HepG2 (cell line): ENCODE measurements around the gene EPHA2. TPM values are rescaled to one million over a fixed set of nuclear protein-coding genes. Genes with fewer than 3 reads are reported as not detected.

Source experiments
- ATAC-seq: fragments of 200-7000 bp; cut with Tn5 transposase; 3 replicates; pipeline ENCODE4 v1.9.1; 2020; ENCODE audit warnings: mild to moderate bottlenecking, moderate library complexity
- BruUV-seq: library from RNA; stranded (reverse); fragments of 400-500 nt; replicated peaks from 2 replicates; lab custom pipeline; 2021; lab: Mats Ljungman, UMichigan
- CTCF ChIA-PET: fragments of 300-600 bp; formaldehyde crosslinking; extraction: SDS; loops from one replicate; lab custom pipeline; 2021; ENCODE audit warnings: low total read pairs, inconsistent platforms, low intra/inter-chr PET ratio; lab: Yijun Ruan, JAX
- POLR2A ChIA-PET: fragments of 350-600 bp; sonication (Branson Sonifier 250); formaldehyde crosslinking; loops from one replicate; lab custom pipeline; 2020; ENCODE audit warnings: antibody characterized with exemption, inconsistent platforms; lab: Yijun Ruan, JAX
- DNase-seq: peaks from one replicate; pipeline ENCODE4 v3.0.0-alpha.2; 2015; ENCODE audit warnings: low spot score
- FAIRE-seq: peaks from 3 replicates; lab custom pipeline; 2011; peaks lifted over from hg19 to GRCh38; lab: Jason Lieb, UNC
- H2AFZ ChIP-seq: one replicate; pipeline ENCODE4 v1.6.1; 2011; ENCODE audit warnings: low read length, inconsistent platforms
- H3K27ac ChIP-seq: fragments of 300-600 bp; 3 replicates; pipeline ENCODE4 v1.8.0; 2011; ENCODE audit warnings: mixed run types, mild to moderate bottlenecking, mixed read lengths, low read length, inconsistent platforms; ENCODE audit not compliant: insufficient read depth; ENCODE audit errors: extremely low read length
- H3K27me3 ChIP-seq, 2 experiments: fragments of 200-600 bp in 1 of 2; 2 replicates in 1 of 2; 3 replicates in 1 of 2; pipeline versions ENCODE4 v1.6.0 to v1.8.0; 2011; ENCODE audit warnings: low read length in 2 of 2, mild to moderate bottlenecking in 2 of 2, moderate library complexity in 2 of 2, inconsistent platforms in 1 of 2; ENCODE audit not compliant: insufficient read depth in 2 of 2, control insufficient read depth in 1 of 2
- H3K36me3 ChIP-seq, 2 experiments: fragments of 200-600 bp in 1 of 2; replicated peaks in 1 of 2; 2 replicates in 1 of 2; 3 replicates in 1 of 2; pipeline versions ENCODE4 v1.5.1 to v1.8.0; 2011; ENCODE audit warnings: low read length in 2 of 2, inconsistent platforms in 1 of 2; ENCODE audit not compliant: insufficient read depth in 2 of 2, control insufficient read depth in 1 of 2
- H3K4me1 ChIP-seq: 2 replicates; pipeline ENCODE4 v1.5.1; 2012; ENCODE audit warnings: low read length, inconsistent platforms; ENCODE audit not compliant: insufficient read depth
- H3K4me2 ChIP-seq: 2 replicates; pipeline ENCODE4 v1.6.0; 2011; ENCODE audit warnings: low read depth, low read length, inconsistent platforms
- H3K4me3 ChIP-seq, 3 experiments: fragments of 200-600 bp in 1 of 3; sonication (generic), shearing (Covaris generic) in 1 of 3; replicated peaks in 1 of 3; 2 replicates each; pipeline ENCODE4 v1.5.1; 2011 to 2016; ENCODE audit warnings: low read length in 3 of 3, inconsistent platforms in 2 of 3, low read depth in 2 of 3, mild to moderate bottlenecking in 2 of 3, control low read depth in 1 of 3, mixed read lengths in 1 of 3; ENCODE audit not compliant: insufficient read depth in 1 of 3
- H3K79me2 ChIP-seq: one replicate; pipeline ENCODE4 v1.6.1; 2011; ENCODE audit warnings: low read length, inconsistent platforms; ENCODE audit not compliant: insufficient read depth
- H3K9ac ChIP-seq: 2 replicates; pipeline ENCODE4 v1.6.0; 2011; ENCODE audit warnings: mild to moderate bottlenecking, low read depth, low read length, inconsistent platforms; ENCODE audit not compliant: insufficient read depth
- H3K9me3 ChIP-seq: 2 replicates; pipeline ENCODE4 v1.5.1; 2012; ENCODE audit warnings: mild to moderate bottlenecking, low read length
- H4K20me1 ChIP-seq: 2 replicates; pipeline ENCODE4 v1.6.0; 2011; ENCODE audit warnings: inconsistent platforms, mild to moderate bottlenecking, low read length, moderate library complexity; ENCODE audit not compliant: insufficient read depth
- FLYWCH1 ChIP-seq: sonication (generic); formaldehyde crosslinking; IDR thresholded peaks from 2 replicates; pipeline ENCODE4 v1.8.1; 2023; ENCODE audit warnings: mild to moderate bottlenecking, missing genetic modification reagents
- MEIS1 ChIP-seq: sonication (generic); formaldehyde crosslinking; IDR thresholded peaks from 2 replicates; pipeline ENCODE4 v1.9.0; 2021; ENCODE audit warnings: mild to moderate bottlenecking, missing genetic modification reagents, moderate library complexity, borderline replicate concordance
- MTF1 ChIP-seq: sonication (generic); formaldehyde crosslinking; IDR thresholded peaks from 2 replicates; pipeline ENCODE4 v1.5.0; 2020; ENCODE audit warnings: missing genetic modification reagents
- WGBS: methylation state at CpG from one replicate; pipeline ENCODE4 v1.1.6; 2017; ENCODE audit warnings: low lambda C conversion rate; 5-methylcytosine and 5-hydroxymethylcytosine counted together
- in situ Hi-C: cut with HindIII; loops from 2 replicates; pipeline ENCODE4 v1.10.0; 2017; ENCODE audit warnings: low pct_unique_long_range_greater_than_20kb; ENCODE audit not compliant: extremely low pct_ligation_motif_present
- intact Hi-C: fragments of 100-400 bp; cut with micrococcal nuclease; formaldehyde crosslinking; loops from one replicate; pipeline ENCODE4 v1.10.0; 2022; ENCODE audit not compliant: unreplicated experiment
- polyA plus RNA-seq, 8 experiments: library from polyadenylated mRNA; depleted of rRNA in 3 of 8; stranded (reverse) in 7 of 8; unstranded in 1 of 8; fragments of >200 nt; fragmentation: Illumina TruSeq in 4 of 8; extraction: Trizol in 4 of 8; gene quantifications; 2 replicates each; pipeline versions ENCODE4 v1.2.1 to v1.2.3, GENCODE V29; 2011 to 2016; ENCODE audit warnings: low read depth in 4 of 8, missing spikeins in 1 of 8, mixed read lengths in 1 of 8; ENCODE audit not compliant: insufficient read depth in 1 of 8
- total RNA-seq, 5 experiments: library from RNA; depleted of rRNA; stranded (reverse); fragments of >200 nt; fragmentation: Illumina TruSeq; extraction: Trizol; gene quantifications; 2 replicates each; pipeline ENCODE4 v1.2.3, GENCODE V29; 2016; ENCODE audit warnings: low read depth in 1 of 5
- TF ChIP-seq, protein P1 (sequence below): sonication (generic); formaldehyde crosslinking; IDR thresholded peaks from 2 replicates; pipeline ENCODE4 v1.4.0; 2020; ENCODE audit warnings: missing genetic modification reagents
- TF ChIP-seq, protein P2 (sequence below): sonication (generic); formaldehyde crosslinking; IDR thresholded peaks from 2 replicates; pipeline ENCODE4 v1.4.0; 2020; ENCODE audit warnings: mild to moderate bottlenecking, missing genetic modification reagents

Gene EPHA2
- total and polyA plus RNA-seq, 2 of the 13 experiments (the other 11 are each of a cell fraction or from before 2014, with no cell fraction given), result 33.6 to 53.6 TPM

DNA sequence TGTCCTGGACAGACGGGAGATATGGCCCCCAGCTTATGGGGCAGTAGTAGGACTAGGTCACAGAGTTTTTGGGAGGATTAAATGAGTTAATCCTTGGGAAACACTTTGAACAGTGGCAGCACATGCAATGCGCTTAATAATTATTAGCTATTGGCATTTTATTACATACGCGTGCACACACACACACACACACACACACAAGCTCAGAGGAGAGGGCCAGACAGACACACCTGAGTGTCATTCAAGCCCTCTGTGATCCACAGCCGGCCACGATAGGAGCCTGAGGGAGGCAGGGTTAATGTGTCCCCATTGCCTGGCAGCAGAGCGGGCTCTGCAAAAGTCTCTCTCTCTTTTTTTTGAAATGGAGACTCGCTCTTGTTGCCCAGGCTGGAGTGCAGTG, 37.9 kb downstream of the EPHA2 start (continued):
- TF ChIP-seq MTF1 (no peak), FLYWCH1 (CRISPR knock-in tag) (no peak)
- TF ChIP-seq, all 625 proteins: peak for 0

DNA sequence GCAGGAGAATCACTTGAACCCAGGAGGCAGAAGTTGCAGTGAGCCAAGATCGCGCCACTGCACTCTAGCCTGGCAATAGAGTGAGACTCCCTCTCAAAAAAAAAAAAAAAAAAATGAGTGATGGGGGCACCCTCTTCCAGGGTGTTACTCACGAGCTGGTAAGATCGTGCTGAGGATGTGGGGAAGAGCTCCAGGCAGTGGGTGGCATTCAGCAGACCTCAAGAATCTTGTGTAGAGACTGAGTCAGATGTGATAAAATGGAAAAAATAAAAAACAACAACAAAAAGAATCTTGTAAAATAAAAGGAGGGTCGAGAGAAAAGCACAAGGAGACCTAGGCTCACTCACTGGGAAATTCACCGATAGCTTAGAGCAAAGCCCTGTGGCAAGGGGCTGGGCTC, 38.5 kb downstream of the EPHA2 start:
- ATAC-seq (no peak), FAIRE-seq (no peak), DNase-seq (no peak)
- H4K20me1 ChIP-seq, result peaks cover 3% of the 10 kb centered on the region; the same call in 1 of the 2 replicates
- TF ChIP-seq, protein P1, sequence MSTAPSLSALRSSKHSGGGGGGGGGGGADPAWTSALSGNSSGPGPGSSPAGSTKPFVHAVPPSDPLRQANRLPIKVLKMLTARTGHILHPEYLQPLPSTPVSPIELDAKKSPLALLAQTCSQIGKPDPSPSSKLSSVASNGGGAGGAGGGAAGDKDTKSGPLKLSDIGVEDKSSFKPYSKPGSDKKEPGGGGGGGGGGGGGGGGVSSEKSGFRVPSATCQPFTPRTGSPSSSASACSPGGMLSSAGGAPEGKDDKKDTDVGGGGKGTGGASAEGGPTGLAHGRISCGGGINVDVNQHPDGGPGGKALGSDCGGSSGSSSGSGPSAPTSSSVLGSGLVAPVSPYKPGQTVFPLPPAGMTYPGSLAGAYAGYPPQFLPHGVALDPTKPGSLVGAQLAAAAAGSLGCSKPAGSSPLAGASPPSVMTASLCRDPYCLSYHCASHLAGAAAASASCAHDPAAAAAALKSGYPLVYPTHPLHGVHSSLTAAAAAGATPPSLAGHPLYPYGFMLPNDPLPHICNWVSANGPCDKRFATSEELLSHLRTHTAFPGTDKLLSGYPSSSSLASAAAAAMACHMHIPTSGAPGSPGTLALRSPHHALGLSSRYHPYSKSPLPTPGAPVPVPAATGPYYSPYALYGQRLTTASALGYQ, result no peak
- BruUV-seq, result no TSS peak
- H3K4me3 ChIP-seq, result no peak overlapping the region
- H3K27ac ChIP-seq, result no peak overlapping the region
- no peaks in the 10 kb centered on the region for H3K9me3 ChIP-seq
- H3K27me3 ChIP-seq, result peaks cover 0 to 3% of the 10 kb centered on the region in 2 experiments; a peak in 1 of 5 replicates
- in situ Hi-C loops (loop anchor here (5.0 kb wide), 1 partner anchor 35 kb away; no protein-coding TSS in a partner anchor), intact Hi-C loops (no loop called here)
- POLR2A ChIA-PET, result interaction anchor here (0.7 kb wide), 1 partner anchor 74 kb away, joined by 3 read pairs; no protein-coding TSS in a partner anchor
- WGBS, result 76% methylated on average over 6 of the region's 6 CpGs
- H3K4me2 ChIP-seq, result no peak overlapping the region
- no peaks in the 10 kb centered on the region for H3K36me3 ChIP-seq
- peaks cover 96% of the 10 kb centered on the region for H3K4me1 ChIP-seq
- H2AFZ ChIP-seq, result no peak overlapping the region
- H3K9ac ChIP-seq, result no peak overlapping the region
- no peaks in the 10 kb centered on the region for H3K79me2 ChIP-seq
- CTCF ChIA-PET, result no interaction called here

DNA sequence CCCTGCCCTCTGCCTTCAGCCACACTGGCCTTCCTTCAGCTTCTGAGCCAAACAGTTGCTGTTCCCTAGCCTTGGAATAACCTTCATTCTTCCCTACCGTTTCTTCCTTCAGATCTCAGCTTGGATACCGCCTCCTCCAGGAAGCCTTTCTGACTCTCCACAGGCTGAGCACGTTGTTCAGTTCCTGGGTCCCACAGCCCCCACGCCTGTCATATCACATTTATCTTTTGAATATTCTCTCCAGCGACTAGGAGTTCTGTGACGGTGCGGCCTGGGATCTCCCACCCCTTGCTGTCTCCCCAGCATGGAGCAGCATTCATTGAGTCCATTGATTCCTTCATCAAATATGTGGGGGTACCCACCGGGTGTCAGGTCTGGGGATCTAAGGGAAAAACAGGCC, 39.2 kb downstream of the EPHA2 start:
- no peaks in the 10 kb centered on the region for H3K79me2 ChIP-seq
- H3K9ac ChIP-seq, result no peak overlapping the region
- H3K9me3 ChIP-seq, result no peaks in the 10 kb centered on the region
- H3K4me1 ChIP-seq, result peaks cover 96% of the 10 kb centered on the region
- intact Hi-C loops (no loop called here), in situ Hi-C loops (loop anchor here (5.0 kb wide), 1 partner anchor 34 kb away; no protein-coding TSS in a partner anchor)
- 27% methylated on average over 8 of the region's 8 CpGs for WGBS
- H3K27me3 ChIP-seq, result peaks cover 3% of the 10 kb centered on the region in 2 experiments; a peak in 2 of 5 replicates
- H4K20me1 ChIP-seq, result no peaks in the 10 kb centered on the region; the same call in 1 of the 2 replicates
- BruUV-seq, result no TSS peak
- ChIA-PET POLR2A (no interaction called here), CTCF (no interaction called here)
- no peak overlapping the region for H3K27ac ChIP-seq
- FAIRE-seq (no peak), ATAC-seq (no peak), DNase-seq (no peak)
- no peak overlapping the region for H2AFZ ChIP-seq
- H3K4me3 ChIP-seq, result peak overlapping the region in 1 of 3 experiments; percentile 62; a peak in 1 of 6 replicates
- no peaks in the 10 kb centered on the region for H3K36me3 ChIP-seq
- peak overlapping the region; percentile 58 for H3K4me2 ChIP-seq
- TF ChIP-seq MEIS1 (CRISPR knock-in tag), result no peak
- TF ChIP-seq, protein P2, sequence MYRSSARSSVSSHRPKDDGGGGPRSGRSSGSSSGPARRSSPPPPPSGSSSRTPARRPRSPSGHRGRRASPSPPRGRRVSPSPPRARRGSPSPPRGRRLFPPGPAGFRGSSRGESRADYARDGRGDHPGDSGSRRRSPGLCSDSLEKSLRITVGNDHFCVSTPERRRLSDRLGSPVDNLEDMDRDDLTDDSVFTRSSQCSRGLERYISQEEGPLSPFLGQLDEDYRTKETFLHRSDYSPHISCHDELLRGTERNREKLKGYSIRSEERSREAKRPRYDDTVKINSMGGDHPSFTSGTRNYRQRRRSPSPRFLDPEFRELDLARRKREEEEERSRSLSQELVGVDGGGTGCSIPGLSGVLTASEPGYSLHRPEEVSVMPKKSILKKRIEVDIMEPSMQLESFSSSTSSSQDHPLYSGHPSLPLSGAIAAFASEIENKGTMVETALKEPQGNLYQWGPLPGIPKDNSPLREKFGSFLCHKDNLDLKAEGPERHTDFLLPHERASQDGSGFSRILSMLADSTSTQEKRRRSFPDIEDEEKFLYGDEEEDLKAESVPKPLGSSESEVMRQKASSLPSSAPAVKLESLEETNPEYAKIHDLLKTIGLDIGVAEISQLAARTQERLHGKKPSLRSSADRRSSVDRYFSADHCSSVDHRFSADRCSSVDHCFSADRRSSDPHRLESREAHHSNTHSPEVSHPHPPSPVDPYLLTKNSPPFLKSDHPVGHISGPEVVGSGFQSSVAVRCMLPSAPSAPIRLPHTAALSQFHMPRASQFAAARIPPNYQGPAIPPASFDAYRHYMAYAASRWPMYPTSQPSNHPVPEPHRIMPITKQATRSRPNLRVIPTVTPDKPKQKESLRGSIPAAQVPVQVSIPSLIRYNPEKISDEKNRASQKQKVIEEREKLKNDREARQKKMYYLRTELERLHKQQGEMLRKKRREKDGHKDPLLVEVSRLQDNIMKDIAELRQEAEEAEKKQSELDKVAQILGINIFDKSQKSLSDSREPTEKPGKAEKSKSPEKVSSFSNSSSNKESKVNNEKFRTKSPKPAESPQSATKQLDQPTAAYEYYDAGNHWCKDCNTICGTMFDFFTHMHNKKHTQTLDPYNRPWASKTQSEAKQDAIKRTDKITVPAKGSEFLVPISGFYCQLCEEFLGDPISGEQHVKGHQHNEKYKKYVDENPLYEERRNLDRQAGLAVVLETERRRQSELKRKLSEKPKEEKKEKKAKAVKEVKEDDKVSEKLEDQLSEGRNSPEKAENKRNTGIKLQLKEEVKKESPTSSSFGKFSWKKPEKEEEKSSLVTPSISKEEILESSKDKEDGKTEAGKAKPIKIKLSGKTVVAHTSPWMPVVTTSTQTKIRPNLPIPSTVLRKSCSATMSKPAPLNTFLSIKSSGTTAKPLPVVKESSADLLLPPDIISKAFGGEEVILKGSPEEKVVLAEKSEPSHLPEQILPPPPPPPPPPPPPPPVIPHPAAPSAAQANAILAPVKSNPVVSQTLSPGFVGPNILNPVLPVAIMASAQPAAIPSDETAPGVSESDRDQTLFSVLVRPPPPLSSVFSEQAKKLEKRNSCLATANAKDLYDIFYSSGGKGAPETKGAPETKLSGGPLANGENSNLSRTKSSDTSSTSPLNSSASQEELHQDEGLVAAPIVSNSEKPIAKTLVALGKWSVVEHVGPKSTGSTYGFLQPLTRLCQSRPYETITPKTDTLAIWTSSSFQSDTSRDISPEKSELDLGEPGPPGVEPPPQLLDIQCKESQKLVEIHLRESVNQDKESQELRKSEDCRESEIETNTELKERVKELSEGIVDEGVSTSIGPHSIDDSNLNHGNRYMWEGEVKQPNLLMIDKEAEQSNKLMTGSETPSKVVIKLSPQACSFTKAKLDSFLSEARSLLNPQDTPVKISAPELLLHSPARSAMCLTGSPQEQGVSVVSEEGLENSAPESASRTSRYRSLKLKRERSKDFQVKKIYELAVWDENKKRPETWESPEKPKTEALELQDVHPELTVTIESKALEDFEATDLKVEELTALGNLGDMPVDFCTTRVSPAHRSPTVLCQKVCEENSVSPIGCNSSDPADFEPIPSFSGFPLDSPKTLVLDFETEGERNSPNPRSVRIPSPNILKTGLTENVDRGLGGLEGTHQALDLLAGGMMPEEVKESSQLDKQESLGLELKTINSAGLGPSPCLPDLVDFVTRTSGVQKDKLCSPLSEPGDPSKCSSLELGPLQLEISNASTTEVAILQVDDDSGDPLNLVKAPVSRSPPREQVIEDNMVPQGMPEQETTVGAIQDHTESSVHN (CRISPR knock-in tag), result 0 out of 2 replicates have a peak, but pooled peaks have one; percentile 44
